Transverse colon (tissue), 4 donors: ENCODE data around the gene BRSK1. TPM values are rescaled to one million over a fixed set of nuclear protein-coding genes. Genes with fewer than 3 reads are reported as not detected.
A peak's percentile ranks its signal among the peaks of the same experiment; 100 is the strongest.
"Not testable (repeated sequence)": the region's sequence is repeated elsewhere in the genome, so short reads cannot be mapped to it uniquely, and the experiment has no call there.

Source experiments
- DNase-seq: peaks from one replicate; pipeline ENCODE4 v3.0.0-alpha.2; 2019
- H3K27ac ChIP-seq, 4 donors: fragments of 200-600 bp; sonication (generic); 2 replicates each; pipeline ENCODE4 v1.5.1; 2016 to 2018; ENCODE audit warnings: inconsistent platforms in 4 of 4
- H3K27me3 ChIP-seq: fragments of 200-600 bp; sonication (generic); 2 replicates; pipeline ENCODE4 v1.5.1; 2017; ENCODE audit warnings: inconsistent platforms
- H3K36me3 ChIP-seq, 4 donors: fragments of 200-600 bp; sonication (generic); 2 replicates each; pipeline ENCODE4 v1.5.1; 2017 to 2019; ENCODE audit warnings: inconsistent platforms in 4 of 4
- H3K4me1 ChIP-seq, 4 donors: fragments of 200-600 bp; sonication (generic); 2 replicates each; pipeline ENCODE4 v1.5.1; 2017 to 2020; ENCODE audit warnings: inconsistent platforms in 4 of 4
- H3K4me3 ChIP-seq, 4 donors: fragments of 200-600 bp; sonication (generic); 1 replicate in 1 of 4; 2 replicates in 3 of 4; pipeline versions ENCODE4 v1.5.1 to v1.6.1; 2017 to 2019; ENCODE audit warnings: inconsistent platforms in 4 of 4
- H3K9me3 ChIP-seq, 2 donors: fragments of 200-600 bp; sonication (generic); 2 replicates each; pipeline ENCODE4 v1.5.1; 2017 to 2019; ENCODE audit warnings: inconsistent platforms in 2 of 2
- CTCF ChIP-seq, 5 experiments: fragments of 200-600 bp in 3 of 5; fragments of 450-650 bp in 2 of 5; sonication (generic) in 3 of 5; IDR thresholded peaks; 1 replicate in 2 of 5; 2 replicates in 3 of 5; pipeline ENCODE4 v1.5.1; 2016 to 2017; ENCODE audit warnings: antibody characterized with exemption in 5 of 5, inconsistent platforms in 3 of 5, mild to moderate bottlenecking in 2 of 5, moderate library complexity in 1 of 5
- EP300 ChIP-seq: sonication (generic); formaldehyde crosslinking; IDR thresholded peaks from one replicate; pipeline ENCODE4 v1.6.1; 2017; ENCODE audit warnings: antibody characterized with exemption, low read depth
- POLR2A ChIP-seq: fragments of 450-650 bp; IDR thresholded peaks from one replicate; pipeline ENCODE4 v1.6.1; 2016; ENCODE audit warnings: antibody characterized with exemption, mild to moderate bottlenecking, moderate library complexity
- POLR2AphosphoS5 ChIP-seq, 3 donors: sonication (generic); formaldehyde crosslinking; IDR thresholded peaks; one replicate each; pipeline ENCODE4 v1.6.1; 2016; ENCODE audit warnings: antibody characterized with exemption in 3 of 3
- WGBS, 2 donors: methylation state at CpG; one replicate each; pipeline ENCODE4 v1.1.5; 2018; ENCODE audit warnings: low coverage in 1 of 2; 5-methylcytosine and 5-hydroxymethylcytosine counted together
- in situ Hi-C, 4 donors: fragments of 200-750 bp; cut with MboI; loops; one replicate each; pipeline versions ENCODE4 v1.15.0 to v1.15.1; 2017; ENCODE audit warnings: low sequenced_read_pairs in 3 of 4, low pct_ligation_motif_present in 1 of 4, low pct_unique_long_range_greater_than_20kb in 1 of 4
- intact Hi-C: fragments of 100-400 bp; cut with DNase I; formaldehyde crosslinking; loops from one replicate; pipeline ENCODE4 v1.15.1; 2023; ENCODE audit warnings: low total_unique reads
- total RNA-seq, 4 donors: library from RNA; depleted of rRNA; stranded (reverse); fragments of >200 nt; gene quantifications; one replicate each; pipeline ENCODE4 v1.1.0, GENCODE V29; 2016

Gene BRSK1
- total RNA-seq, 4 donors from 2014 or later = 1.4 to 17.6 (median 4.7) TPM

- no peaks in the 10 kb centered on the region for H3K27me3 ChIP-seq
- H3K27ac ChIP-seq = peak overlapping the region; percentile 2 to 57 (median 52)
- intact Hi-C loops = no loop called here
- H3K36me3 ChIP-seq = no peaks in the 10 kb centered on the region
- in situ Hi-C loops = no loop called here
- TF ChIP-seq POLR2AphosphoS5 (IDR thresholded peaks at IDR 0.05) (no peak), EP300 (no peak)
- H3K9me3 ChIP-seq = no peaks in the 10 kb centered on the region
- peaks cover 0 to 23% (median 12%) of the 10 kb centered on the region in 4 donors for H3K4me1 ChIP-seq
- H3K4me3 ChIP-seq = peak overlapping the region in 1 of 4 donors; percentile 16
- peak; percentile 41 for DNase-seq
- 59 to 60% methylated on average over 1 to 9 of the region's 9 CpGs for WGBS, 2 donors
Measured at GRCh38 chr19:55321466-55322137, 37.8 kb downstream of the BRSK1 start.

DNA sequence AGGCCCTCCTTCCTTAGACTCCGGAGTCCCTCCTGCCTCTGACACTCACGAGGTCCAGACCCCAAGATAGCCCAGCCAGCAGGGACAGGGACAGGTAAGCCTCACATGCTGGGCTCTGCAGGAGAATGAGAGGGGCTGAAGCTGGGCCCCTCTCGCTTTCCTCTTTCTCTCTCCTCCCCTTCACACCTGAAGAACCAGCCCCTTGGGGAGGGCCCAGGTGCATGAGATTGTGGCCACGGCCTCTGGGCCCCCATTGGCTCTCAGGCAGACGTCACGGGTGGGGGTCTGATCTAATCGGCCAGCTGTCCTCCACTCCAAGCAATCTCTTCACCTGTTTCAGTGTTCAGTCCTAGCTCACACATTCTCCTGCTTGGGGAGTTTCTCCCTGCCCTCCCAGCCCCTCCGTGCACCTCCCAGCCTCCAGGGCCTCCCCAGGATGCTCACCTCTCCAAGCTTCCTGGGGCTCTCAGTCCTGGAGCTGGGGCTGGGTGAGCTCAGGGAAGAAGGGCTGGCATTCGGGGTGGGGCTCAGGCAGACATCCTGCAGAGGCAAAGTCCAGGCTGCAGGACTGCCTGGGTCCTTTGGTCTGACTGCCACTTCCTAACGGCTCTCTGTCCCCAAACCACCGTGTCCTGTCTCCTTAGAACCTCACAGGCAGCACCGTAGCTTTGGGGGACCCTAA lies 38.5 kb downstream of the BRSK1 start:
- intact Hi-C loops (no loop called here), in situ Hi-C loops (no loop called here)
- 59% methylated on average over 12 of the region's 12 CpGs; no CpG with 5 or more reads in 1 of the 2 donors for WGBS, 2 donors
- H3K4me3 ChIP-seq = peak overlapping the region in 1 of 4 donors; percentile 16
- no peaks in the 10 kb centered on the region for H3K27me3 ChIP-seq
- DNase-seq = peak; percentile 77
- no peak for TF ChIP-seq CTCF (IDR thresholded peaks at IDR 0.05)
- peak in 2 of 3 donors; percentile 43 to 67 for TF ChIP-seq POLR2AphosphoS5 (IDR thresholded peaks at IDR 0.05)
- peak; percentile 50 for TF ChIP-seq POLR2A
- peak overlapping the region; percentile 46 to 57 (median 52) for H3K27ac ChIP-seq
- no peaks in the 10 kb centered on the region for H3K9me3 ChIP-seq
- no peaks in the 10 kb centered on the region for H3K36me3 ChIP-seq
- peaks cover 0 to 23% (median 12%) of the 10 kb centered on the region in 4 donors for H3K4me1 ChIP-seq

DNA sequence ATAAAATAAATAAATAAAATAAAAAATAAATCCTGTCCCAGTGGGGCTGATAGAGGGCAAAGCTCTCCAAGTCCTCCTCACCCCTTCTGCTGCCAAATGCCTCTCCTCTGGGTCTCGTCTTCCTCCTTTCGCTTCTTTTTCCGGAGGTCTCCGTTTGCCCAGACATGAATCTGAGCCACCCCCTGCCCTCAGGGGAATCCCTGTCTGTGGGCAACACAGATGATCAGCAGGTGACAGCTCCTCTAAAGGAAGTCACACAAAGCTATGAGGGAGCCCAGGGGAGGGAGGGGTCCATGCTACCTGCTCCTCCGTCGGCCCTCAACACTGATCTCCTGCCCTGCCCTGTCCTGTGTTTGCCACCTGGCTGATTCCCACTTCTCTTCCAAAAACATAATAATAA lies 40.9 kb downstream of the BRSK1 start:
- no peak for DNase-seq
- intact Hi-C loops = no loop called here

DNA sequence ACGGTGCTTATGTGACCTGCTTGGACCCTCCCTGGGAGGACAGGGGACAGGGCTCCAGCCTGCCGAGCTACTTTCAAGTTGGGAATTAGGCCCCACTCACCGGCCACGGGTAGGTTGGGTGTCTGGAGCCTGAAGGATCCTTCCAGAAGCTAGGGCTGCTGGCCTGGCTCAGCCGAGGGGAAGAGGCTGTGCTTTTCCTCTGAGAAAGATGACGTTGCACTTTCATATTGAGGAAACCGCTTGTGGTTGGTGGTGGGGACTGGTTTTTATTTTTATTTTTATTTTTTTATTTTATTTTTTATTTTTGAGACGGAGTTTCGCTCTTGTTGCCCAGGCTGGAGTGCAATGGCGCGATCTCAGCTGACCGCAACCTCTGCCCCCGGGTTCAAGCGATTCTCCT lies 41.4 kb downstream of the BRSK1 start, which contains the start of gene TMEM150B:
TSS of gene TMEM150B (minus strand) at position 170 of the 400 bp plus-strand sequence. CDS start 4,305 bp downstream, outside the sequence.
- H3K36me3 ChIP-seq = no peaks in the 10 kb centered on the region
- no peak for DNase-seq
- no peaks in the 10 kb centered on the region for H3K9me3 ChIP-seq
- H3K4me1 ChIP-seq = peaks cover 0 to 23% (median 12%) of the 10 kb centered on the region in 4 donors
- in situ Hi-C loops = no loop called here
- H3K27me3 ChIP-seq = no peaks in the 10 kb centered on the region
- H3K4me3 ChIP-seq = no peak within 1 kb of the TSS
- no peak for TF ChIP-seq CTCF (IDR thresholded peaks at IDR 0.05)
- TF ChIP-seq EP300 = no peak
- TF ChIP-seq POLR2AphosphoS5 (IDR thresholded peaks at IDR 0.05) = no peak
- no peak for TF ChIP-seq POLR2A
- WGBS, 2 donors = 78 to 82% methylated on average over 6 to 14 of the region's 14 CpGs
- intact Hi-C loops = no loop called here
- H3K27ac ChIP-seq = peak within 1 kb of the TSS; percentile 17 to 43 (median 34)

More for the DNA sequence above, 40.9 kb downstream of the BRSK1 start:
- WGBS, 2 donors = 72 to 81% methylated on average over 4 to 6 of the region's 6 CpGs
- Histone ChIP-seq H3K9me3 (no peaks in the 10 kb centered on the region), H3K36me3 (no peaks in the 10 kb centered on the region), H3K4me3 (no peak overlapping the region), H3K27me3 (no peaks in the 10 kb centered on the region), H3K27ac (peak overlapping the region in 3 of 4 donors; percentile 17 to 43 (median 17)), H3K4me1 (peaks cover 0 to 23% (median 12%) of the 10 kb centered on the region in 4 donors)
- in situ Hi-C loops = no loop called here
- no peak for TF ChIP-seq EP300
- TF ChIP-seq POLR2A = no peak
- TF ChIP-seq CTCF (IDR thresholded peaks at IDR 0.05) = no peak
- TF ChIP-seq POLR2AphosphoS5 (IDR thresholded peaks at IDR 0.05) = no peak

GRCh38 chr19:55328774-55329318 lies 45.0 kb downstream of the BRSK1 start:
- 62 to 66% methylated on average over 3 to 4 of the region's 4 CpGs for WGBS, 2 donors
- H3K36me3 ChIP-seq, H3K27ac ChIP-seq, in situ Hi-C loops, H3K9me3 ChIP-seq, H3K4me3 ChIP-seq, H3K4me1 ChIP-seq, H3K27me3 ChIP-seq, DNase-seq, intact Hi-C loops: not testable (repeated sequence)

DNA sequence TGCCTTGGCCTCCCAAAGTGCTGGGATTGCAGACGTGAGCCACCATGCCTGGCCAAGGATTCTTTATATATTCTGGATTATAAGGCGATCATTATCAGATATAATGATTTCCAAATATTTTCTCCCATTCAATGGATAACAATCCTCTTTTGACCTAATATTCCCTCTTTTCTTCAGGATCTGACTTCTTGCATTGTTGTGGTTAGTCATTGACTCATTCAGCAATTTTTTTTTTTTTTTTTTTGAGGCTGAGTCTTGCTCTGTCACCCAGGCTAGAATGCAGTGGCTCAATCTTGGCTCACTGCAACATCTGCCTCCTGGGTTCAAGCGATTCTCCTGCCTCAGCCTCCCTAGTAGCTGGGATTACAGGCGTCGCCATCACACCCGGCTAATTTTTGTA lies 46.0 kb downstream of the BRSK1 start:
- DNase-seq, H3K27ac ChIP-seq, in situ Hi-C loops, H3K27me3 ChIP-seq, H3K36me3 ChIP-seq, H3K9me3 ChIP-seq, intact Hi-C loops, H3K4me3 ChIP-seq: not testable (repeated sequence)
- peaks cover 0 to 10% (median 6%) of the 10 kb centered on the region in 4 donors for H3K4me1 ChIP-seq
- 92 to 100% methylated on average over 2 to 6 of the region's 6 CpGs for WGBS, 2 donors
